Kidney (tissue), 14 donors: ENCODE results near the gene MRPL49. TPM values are rescaled to one million over a fixed set of nuclear protein-coding genes. Genes with fewer than 3 reads are reported as not detected.

Experiments
- DNase-seq, 5 donors: peaks; one replicate each; pipeline ENCODE4 v3.0.0-alpha.2; 2013 to 2020
- FAIRE-seq: peaks from 2 replicates; lab custom pipeline; 2012; peaks lifted over from hg19 to GRCh38; lab: Jason Lieb, UNC
- H3K27ac ChIP-seq, 2 donors: one replicate each; pipeline ENCODE4 v1.7.0; 2013; ENCODE audit warnings: low read depth in 2 of 2, low read length in 2 of 2, inconsistent platforms in 1 of 2
- H3K27me3 ChIP-seq: one replicate; pipeline ENCODE4 v1.7.1; 2013; ENCODE audit warnings: low read length, inconsistent platforms; ENCODE audit not compliant: control insufficient read depth, insufficient read depth
- H3K36me3 ChIP-seq, 3 donors: one replicate each; pipeline versions ENCODE4 v1.7.0 to v1.7.1; 2013; ENCODE audit warnings: low read length in 3 of 3, control low read depth in 1 of 3, inconsistent platforms in 1 of 3; ENCODE audit not compliant: insufficient read depth in 3 of 3, control insufficient read depth in 2 of 3
- H3K4me1 ChIP-seq, 3 donors: one replicate each; pipeline versions ENCODE4 v1.7.0 to v1.7.1; 2013; ENCODE audit warnings: low read length in 3 of 3, inconsistent platforms in 1 of 3, low read depth in 1 of 3; ENCODE audit not compliant: control insufficient read depth in 2 of 3, insufficient read depth in 2 of 3
- H3K4me3 ChIP-seq, 3 donors: one replicate each; pipeline versions ENCODE4 v1.7.0 to v1.8.1; 2013; ENCODE audit warnings: low read length in 3 of 3, control low read depth in 1 of 3, inconsistent platforms in 1 of 3
- H3K9ac ChIP-seq, 3 donors: one replicate each; pipeline versions ENCODE4 v1.7.0 to v1.7.1; 2013; ENCODE audit warnings: low read length in 3 of 3, control low read depth in 1 of 3, inconsistent platforms in 1 of 3
- H3K9me3 ChIP-seq, 3 donors: one replicate each; pipeline versions ENCODE4 v1.7.0 to v1.7.1; 2013; ENCODE audit warnings: low read length in 3 of 3, control low read depth in 1 of 3, inconsistent platforms in 1 of 3; ENCODE audit not compliant: control insufficient read depth in 2 of 3, insufficient read depth in 1 of 3
- intact Hi-C: fragments of 100-400 bp; cut with DNase I; formaldehyde crosslinking; loops from one replicate; pipeline ENCODE4 v1.11.1; 2022
- polyA plus RNA-seq: library from polyadenylated mRNA; stranded (reverse); fragments of 350-450 nt; fragmentation: Illumina TruSeq; extraction: RNeasy Lipid Tissue Mini Kit (QIAGEN cat#74804); gene quantifications from one replicate; pipeline ENCODE4 v1.2.3, GENCODE V29; 2014; ENCODE audit warnings: low read depth, low replicate concordance; ENCODE audit not compliant: insufficient read depth
- total RNA-seq: library from RNA; stranded (reverse); fragmentation: NEBNext Ultra II Directional; extraction: Animal tissue kit (Norgen Biotek cat#: 25700); gene quantifications from one replicate; pipeline ENCODE4 v1.2.1, GENCODE V29; 2021
- TF ChIP-seq, protein P1 (sequence below): IDR thresholded peaks from 3 replicates; pipeline ENCODE4 v1.5.1; 2012; ENCODE audit warnings: mild to moderate bottlenecking, moderate library complexity, borderline replicate concordance; ENCODE audit not compliant: insufficient read depth; ENCODE audit errors: extremely low read depth
- donor health status: control.
- donor health status: control.
- donor health status: control.
- donor health status: control.
- donor health status: control.
- donor health status: DM: yes; HTN: yes; CAD: no.
- donor health status: Normal renal cell carcinoma (clear cell type).

The MRPL49 gene
- total and polyA plus RNA-seq, 2 donors from 2014 or later, result 53.3 to 76.7 TPM

DNA sequence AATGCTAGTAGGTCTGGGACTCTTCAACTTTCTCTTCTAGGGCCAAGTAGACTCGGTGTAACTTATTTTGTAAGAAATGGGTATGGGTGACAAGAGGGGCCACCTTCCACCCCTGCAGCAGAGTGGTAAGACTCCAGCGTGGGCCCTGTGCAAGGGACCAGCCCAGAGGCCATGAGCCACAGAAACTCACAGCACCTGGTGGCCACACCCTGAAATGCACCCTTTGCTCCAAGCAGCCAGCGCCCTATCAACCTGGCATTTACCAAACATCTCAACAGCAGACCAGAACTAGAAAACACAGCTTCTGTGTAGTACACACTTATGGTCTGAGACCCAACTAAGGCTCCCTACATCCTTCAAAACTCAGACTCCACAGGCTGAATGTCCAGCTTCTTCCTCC, 44.0 kb upstream of the MRPL49 start:
- DNase-seq, result peak in 3 of 5 donors; percentile 20 to 37 (median 24)
- FAIRE-seq, result no peak
- H3K9me3 ChIP-seq, result no peaks in the 10 kb centered on the region
- H3K4me3 ChIP-seq, result no peak overlapping the region
- no peaks in the 10 kb centered on the region for H3K27me3 ChIP-seq
- TF ChIP-seq, protein P1, sequence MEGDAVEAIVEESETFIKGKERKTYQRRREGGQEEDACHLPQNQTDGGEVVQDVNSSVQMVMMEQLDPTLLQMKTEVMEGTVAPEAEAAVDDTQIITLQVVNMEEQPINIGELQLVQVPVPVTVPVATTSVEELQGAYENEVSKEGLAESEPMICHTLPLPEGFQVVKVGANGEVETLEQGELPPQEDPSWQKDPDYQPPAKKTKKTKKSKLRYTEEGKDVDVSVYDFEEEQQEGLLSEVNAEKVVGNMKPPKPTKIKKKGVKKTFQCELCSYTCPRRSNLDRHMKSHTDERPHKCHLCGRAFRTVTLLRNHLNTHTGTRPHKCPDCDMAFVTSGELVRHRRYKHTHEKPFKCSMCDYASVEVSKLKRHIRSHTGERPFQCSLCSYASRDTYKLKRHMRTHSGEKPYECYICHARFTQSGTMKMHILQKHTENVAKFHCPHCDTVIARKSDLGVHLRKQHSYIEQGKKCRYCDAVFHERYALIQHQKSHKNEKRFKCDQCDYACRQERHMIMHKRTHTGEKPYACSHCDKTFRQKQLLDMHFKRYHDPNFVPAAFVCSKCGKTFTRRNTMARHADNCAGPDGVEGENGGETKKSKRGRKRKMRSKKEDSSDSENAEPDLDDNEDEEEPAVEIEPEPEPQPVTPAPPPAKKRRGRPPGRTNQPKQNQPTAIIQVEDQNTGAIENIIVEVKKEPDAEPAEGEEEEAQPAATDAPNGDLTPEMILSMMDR, result peak; percentile 51
- H3K4me1 ChIP-seq, result no peaks in the 10 kb centered on the region
- no peaks in the 10 kb centered on the region for H3K36me3 ChIP-seq
- no peak overlapping the region for H3K27ac ChIP-seq
- intact Hi-C loops, result no loop called here
- no peak overlapping the region for H3K9ac ChIP-seq

DNA sequence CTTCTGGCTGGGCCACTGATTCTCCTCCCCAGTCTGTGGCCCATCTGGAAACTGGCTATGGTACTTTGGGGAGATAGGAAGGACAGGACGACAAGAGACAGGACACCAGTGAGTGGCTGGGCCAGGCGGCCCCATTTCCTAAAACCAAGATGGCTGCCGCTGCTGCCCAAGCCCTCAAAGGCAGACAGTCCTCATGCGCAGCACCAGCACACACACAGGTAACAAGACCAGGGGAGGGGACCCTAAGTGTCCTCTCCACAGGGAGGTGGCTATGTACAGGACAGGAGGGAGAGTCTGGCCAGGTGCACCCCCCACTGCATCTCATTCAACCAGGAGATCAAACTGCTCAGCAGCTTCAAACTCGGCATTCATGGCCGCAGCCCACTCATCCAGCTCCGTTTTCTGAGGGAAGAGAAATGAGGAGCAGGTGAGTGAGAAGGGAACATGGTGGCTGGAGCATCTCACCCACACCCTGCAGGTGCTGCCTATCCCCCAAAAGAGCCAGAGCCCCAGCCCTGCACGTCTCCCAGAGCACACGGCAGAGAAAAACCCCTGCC, 43.3 kb upstream of the MRPL49 start:
- TF ChIP-seq, protein P1, result no peak
- no peak for DNase-seq
- no peaks in the 10 kb centered on the region for H3K36me3 ChIP-seq
- no peak overlapping the region for H3K9ac ChIP-seq
- H3K4me1 ChIP-seq, result peaks cover 0 to 5% (median 4%) of the 10 kb centered on the region in 3 donors
- H3K4me3 ChIP-seq, result no peak overlapping the region
- no peaks in the 10 kb centered on the region for H3K27me3 ChIP-seq
- intact Hi-C loops, result no loop called here
- H3K9me3 ChIP-seq, result no peaks in the 10 kb centered on the region
- no peak overlapping the region for H3K27ac ChIP-seq
- FAIRE-seq, result no peak

DNA sequence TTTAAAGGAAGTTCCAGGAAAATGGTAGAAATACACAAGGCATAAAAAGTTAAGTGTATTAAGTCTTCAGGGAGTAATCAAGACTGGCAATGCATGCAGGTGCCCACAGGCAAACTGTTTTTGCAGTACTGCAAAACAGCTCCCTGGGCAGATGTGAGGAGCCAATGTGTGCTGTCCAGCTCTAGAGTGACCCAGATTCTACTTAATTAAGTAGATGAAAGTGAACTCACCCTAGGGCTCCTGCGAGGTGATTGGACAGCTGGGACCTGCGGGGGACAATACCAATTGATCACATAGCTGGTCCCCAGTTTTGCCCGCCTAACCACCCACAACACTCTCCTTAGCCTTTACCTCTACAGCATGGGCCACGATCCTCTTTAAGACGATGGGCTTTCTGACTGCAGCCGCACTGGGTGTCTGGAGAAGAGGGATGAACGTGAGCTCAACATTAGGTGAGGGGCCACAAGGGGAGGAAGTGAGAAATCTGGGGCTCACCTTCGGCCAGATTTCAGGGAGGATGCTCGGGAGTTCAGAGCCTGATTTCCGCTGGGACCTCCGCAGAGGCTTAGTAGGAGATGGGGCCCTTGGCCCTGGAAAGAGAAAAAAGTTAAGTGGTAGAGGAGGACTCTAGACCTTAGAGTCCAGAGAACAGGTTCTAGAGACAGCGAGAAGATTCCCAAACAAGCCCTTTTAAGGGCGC, 38.8 kb upstream of the MRPL49 start:
- H3K27me3 ChIP-seq, result no peaks in the 10 kb centered on the region
- FAIRE-seq (no peak), DNase-seq (no peak)
- H3K4me3 ChIP-seq, result peak overlapping the region; percentile 56 to 97 (median 91)
- no peaks in the 10 kb centered on the region for H3K9me3 ChIP-seq
- TF ChIP-seq, protein P1, result no peak
- H3K27ac ChIP-seq, result peak overlapping the region in 1 of 2 donors; percentile 95
- H3K36me3 ChIP-seq, result peaks cover 8 to 20% (median 12%) of the 10 kb centered on the region in 3 donors
- peaks cover 0 to 18% (median 9%) of the 10 kb centered on the region in 3 donors for H3K4me1 ChIP-seq
- H3K9ac ChIP-seq, result peak overlapping the region in 2 of 3 donors; percentile 47 to 94
- intact Hi-C loops, result no loop called here
